ENCODE results near the gene P2RX6.
"Not testable (repeated sequence)": the region's sequence is repeated elsewhere in the genome, so short reads cannot be mapped to it uniquely, and the experiment has no call there.

Gene P2RX6

DNA sequence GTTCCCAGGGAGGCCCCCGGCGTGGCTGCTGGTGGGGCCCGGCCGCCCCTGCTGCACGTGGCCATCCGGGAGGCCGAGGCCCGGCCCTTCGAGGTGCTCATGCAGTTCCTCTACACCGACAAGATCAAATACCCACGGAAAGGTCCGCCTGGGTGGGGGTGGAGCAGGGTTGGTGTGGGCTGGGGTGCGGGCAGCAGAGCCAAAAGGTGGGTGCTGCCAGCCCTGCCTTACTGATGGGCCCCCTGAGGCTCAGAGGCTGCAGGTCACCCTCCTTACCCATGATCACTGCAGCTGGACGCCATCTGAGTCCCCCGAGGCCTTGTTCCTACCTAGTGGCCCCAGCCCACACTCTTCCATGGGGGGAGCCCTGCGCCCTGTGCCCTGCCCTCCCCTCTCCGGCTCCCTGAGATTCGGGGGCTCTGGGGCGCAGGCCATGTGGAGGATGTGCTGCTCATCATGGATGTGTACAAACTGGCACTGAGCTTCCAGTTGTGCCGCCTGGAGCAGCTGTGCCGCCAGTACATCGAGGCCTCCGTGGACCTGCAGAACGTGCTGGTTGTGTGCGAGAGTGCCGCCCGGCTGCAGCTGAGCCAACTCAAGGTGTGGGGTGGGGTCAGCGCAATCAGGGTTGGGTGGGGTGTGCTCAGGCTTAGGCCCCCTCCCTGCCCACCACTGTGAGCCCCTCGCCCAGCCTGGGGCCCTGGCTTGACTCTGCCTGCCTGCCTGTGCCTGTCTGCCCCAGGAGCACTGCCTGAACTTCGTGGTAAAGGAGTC lies 20.6 kb upstream of the P2RX6 start:
- DNase-seq (ENCODE audit: low spot score) = no peak

DNA sequence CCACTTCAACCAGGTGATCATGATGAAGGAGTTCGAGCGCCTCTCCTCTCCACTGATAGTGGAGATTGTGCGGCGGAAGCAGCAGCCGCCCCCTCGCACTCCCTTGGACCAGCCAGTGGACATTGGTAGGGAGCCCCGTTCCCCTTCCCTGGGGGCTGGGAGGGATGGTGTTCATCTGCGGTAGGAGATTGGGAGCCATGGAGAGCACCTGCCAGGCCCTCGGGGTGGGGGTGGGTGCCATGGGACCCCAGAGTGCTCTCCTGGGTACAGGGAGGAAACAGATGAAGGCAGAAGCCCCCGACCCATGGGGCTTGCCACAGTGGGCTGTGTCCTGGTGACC lies 20.1 kb upstream of the P2RX6 start:
- DNase-seq (ENCODE audit: low spot score) = no peak

DNA sequence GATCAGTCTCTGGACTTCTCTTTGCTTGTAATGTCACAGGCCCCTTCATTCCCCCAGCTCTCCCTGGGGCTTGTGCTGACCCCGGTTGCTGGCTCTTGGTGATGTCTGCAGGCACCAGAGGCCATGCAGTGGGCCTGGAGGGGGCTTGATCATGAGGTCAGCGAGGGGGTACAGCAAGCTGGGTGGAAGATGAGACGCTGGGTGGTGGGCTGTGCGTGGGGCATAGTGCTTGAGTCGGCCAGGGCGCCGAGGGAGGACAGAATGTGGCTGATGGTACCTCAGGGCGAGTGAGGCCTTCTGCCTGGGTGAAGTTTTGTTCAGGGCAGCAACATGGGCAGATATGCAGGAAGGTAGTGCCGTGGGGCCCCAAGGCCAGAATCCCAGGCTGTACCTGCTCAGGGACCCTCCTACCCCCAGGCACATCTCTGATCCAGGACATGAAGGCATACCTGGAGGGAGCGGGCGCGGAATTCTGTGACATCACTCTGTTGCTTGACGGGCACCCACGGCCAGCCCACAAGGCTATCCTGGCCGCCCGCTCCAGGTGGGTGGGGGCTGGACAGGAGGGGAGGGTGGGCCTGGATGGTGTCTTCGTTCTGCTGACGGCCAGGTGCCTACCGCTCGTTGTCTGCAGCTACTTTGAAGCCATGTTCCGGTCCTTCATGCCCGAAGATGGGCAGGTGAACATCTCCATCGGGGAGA lies 19.5 kb upstream of the P2RX6 start:
- no peak for DNase-seq (ENCODE audit: low spot score)

DNA sequence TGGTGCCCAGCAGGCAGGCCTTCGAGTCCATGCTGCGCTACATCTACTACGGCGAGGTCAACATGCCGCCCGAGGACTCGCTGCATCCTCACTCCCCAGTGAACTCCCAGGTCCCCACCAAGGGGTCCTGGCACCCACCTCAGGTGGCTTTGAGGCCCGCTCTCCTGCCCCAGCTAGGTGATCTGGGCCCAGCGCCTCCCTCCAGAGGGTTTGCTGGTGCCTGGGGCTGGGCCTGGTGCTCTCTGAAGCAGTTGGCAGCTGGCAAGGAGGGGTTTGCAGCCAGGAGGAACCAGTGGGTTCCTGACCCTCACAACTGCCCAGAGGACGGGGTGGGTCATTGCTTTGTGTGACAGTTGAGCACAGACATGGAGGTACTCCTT lies 18.9 kb upstream of the P2RX6 start:
- no peak for DNase-seq (ENCODE audit: low spot score)

DNA sequence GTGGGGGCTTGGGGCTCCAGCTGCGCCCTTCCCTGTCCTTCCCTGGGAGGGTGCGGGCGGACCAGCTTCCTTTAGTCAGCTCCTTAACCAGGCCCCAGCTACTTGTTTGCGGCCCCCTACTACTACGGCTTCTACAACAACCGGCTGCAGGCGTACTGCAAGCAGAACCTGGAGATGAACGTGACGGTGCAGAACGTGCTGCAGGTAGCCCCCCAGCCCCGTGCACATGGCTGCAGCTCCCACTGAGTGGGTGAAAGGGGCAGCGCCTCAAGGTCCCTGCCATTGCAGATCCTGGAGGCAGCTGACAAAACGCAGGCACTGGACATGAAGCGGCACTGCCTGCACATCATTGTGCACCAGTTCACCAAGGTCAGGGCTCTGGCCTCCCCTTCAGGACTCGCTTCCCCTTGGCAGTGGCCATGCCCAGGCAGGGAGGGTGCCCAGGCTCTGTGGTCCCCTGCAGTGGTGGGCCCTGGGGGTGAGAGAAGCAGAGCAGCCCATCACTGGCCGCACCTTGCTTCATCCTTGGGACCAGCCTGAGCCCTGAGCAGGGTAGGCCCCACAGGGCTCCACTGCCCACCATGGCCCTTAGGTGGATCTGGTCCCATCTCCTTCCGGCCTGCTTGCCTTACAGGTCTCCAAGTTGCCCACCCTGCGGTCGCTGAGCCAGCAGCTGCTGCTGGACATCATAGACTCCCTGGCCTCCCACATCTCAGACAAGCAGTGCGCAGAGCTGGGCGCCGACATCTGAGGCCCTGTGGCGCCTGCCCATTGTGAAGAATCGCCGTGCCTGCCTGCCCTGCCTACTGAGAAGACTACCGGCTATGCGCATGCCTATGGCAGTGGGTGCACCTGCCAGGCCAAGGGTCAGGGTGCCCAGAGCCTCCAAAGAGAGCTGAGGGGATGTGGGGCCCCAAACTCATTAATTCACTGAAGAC lies 18.1 kb upstream of the P2RX6 start:
- DNase-seq (ENCODE audit: low spot score) = no peak

DNA sequence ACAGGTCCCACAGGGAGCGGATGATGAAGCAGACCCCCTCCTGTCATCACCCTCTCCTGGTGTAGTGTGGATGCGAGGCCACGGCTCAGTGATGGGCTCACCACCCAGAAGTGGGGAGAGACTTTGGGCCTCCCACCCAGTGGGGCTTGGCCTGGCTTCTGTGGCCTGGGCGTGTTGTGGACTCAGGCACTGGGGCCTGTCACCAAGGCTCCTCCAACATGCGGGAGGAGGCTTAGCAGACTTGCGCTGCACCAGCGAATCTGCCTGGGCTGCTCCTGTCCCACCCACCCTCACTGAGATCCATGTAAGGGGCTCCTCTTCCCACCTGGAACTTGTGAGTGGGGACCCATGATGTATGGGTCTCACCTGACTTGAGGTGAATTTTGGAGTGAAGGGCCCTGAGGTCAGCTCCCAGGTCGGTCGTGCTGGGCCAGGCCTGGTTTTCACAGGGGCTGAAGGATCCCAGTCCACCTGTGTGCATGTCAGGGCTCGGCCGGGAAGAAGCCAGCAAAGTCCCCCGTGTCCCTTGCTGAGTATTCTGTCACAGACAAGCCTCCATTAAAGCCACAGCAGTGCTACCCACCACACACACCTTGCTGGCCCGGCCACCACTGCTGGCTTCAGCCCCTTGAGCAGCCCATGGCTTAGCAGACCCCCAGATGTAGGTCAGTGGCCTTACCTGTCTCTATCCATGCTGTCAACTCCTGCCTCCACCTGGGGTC lies 17.3 kb upstream of the P2RX6 start:
- DNase-seq (ENCODE audit: low spot score) = no peak

DNA sequence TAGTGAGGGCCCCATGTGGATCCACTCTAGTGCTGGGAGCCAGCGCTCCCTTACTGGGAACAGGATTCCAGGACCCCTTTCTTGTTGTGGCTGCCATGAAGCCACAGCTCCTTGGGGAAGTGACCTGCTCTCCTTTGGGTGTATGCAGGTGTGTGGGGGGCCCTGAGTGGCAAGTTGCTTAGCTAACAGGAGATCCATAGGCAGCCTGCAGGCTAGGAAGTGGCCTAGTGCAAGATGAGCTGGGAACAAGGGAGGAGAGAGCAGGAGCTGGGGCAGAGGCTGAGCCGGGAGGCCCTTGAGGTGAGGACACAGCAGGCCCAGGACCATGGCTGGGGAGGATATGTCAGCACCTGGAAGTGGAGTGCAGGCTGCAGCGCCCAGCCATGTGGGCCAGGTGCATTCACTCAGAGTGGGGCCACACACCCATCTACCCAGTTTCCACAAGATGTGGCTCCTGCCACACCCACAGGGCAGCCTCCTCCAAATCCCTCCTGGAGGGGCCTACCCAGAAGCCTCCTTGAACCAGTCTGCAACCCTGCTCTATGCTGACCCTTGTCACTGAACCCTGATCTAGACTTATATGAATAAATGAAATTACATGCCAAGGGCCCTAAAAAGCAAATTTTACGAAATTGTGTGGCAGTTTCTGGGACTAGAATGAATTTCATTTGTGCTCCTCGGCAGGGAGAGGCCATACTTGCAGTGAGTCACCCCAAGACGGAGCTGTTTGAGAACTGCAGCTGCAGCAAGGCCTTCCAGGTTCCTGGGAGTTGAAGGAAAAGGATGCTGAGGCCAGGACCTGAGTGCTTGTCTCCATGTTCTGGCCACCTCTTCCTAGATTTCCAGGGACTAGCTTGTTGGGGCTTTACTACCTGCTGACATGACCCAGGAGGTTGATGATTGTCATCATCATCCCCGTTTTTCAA lies 16.3 kb upstream of the P2RX6 start:
- DNase-seq (ENCODE audit: low spot score) = no peak

DNA sequence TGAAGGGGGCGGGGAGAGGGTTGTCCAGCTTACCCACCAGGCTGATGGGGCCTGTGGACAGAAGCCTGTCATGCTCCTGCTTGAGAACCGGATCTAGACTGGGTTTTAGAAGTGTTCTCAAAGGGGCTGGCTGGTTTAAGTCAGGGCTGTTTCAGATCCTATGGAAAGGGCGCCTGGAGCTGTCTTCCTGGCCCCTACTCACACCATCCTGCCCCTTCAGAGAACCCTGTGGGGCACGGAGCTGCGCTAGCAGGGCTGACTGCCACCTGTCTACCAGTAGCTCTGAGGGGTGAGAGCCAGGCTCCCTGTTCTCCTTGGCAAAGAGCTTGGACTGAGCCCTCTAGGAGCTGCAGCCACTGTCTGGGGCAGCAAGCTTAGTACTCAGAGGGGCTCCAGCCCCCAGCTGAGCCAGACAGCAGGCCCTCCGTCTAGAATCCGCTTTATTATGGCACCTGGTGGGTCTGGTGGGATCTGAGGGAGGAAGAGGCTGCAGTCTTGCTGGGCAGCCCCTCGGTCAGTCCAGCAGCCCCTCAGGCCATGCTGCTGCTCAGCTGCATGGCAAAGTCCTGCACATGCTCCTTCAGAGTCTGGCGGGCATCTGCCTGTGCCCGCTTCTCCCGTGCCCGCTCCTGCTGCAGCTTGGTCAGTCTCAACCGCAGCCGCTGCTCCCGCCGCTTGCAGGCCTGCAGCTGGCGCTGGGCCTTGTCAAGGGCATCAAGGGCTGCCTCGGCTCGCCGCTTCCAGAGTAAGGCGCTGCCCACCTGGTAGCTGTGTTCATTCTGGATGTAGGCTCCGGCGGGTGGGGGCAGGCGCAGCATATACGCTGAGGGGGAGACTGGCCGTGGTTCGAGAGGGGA lies 15.4 kb upstream of the P2RX6 start:
- DNase-seq (ENCODE audit: low spot score) = no peak

DNA sequence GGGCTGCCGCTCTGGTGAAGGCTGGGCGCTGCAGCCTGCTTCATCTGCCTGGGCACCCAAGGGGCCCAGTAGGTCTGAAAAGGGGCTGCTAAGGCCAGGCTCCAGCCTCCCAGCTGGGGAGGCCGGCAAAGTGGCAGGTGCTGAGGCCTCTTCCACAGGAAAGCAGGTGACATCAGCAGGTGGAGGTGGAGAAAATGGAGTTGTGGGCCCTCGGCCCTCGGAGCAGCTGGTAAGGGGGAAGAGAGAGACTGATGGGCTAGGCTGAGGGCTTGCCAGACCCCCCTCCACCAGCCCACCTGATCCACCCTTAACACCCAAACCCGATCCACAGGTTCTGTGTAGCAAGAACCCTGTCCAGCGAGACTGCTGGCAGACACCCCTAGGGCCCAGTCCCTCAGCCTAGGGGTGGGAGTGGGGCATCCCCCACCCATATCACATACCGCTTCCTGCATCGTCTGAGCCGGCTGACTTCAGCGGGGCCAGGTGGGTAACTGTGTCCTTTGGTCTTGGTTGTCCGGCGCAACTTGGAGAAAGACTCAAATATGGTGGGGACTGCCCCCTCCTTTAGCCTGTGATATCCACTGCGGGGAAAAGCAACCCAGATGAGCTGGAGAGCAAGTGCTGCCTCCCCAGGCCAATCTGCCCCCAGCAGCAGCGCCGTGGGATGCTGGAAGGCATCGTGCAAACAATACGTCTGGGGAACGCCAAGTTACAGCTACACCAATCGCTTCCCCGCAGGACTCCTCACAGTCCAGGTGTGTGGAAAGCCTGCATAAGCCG lies 14.6 kb upstream of the P2RX6 start:
- DNase-seq (ENCODE audit: low spot score) = no peak

DNA sequence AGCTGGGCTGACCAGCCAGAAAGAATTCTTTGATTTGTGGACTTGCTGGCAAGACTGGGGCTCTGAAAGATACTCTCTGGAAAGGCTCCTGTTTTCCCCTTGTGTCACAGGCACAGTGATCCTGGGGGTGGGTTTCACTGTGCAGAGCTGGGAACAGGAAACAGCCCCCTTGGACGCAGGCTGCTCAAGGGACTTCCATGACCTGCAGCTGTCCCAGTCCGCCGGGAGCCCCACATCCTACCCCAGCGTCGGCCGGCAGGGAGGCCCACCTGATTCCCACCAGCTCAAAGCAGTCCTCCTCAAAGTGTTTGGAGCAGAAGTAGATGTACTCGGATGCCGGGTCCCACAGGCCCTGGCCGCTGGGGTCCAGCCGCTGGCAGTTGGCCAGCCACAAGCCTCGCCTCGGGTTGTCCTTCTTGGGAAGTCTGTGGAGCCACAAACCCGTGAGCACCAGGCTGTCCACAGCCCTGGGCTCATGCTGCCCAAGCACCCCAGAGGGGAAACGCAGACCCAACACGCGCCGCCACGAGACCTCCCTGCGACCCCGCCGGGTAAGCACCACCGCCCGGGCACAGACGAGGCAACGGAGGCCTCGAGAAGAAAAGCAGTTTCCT lies 13.9 kb upstream of the P2RX6 start:
- no peak for DNase-seq (ENCODE audit: low spot score)

DNA sequence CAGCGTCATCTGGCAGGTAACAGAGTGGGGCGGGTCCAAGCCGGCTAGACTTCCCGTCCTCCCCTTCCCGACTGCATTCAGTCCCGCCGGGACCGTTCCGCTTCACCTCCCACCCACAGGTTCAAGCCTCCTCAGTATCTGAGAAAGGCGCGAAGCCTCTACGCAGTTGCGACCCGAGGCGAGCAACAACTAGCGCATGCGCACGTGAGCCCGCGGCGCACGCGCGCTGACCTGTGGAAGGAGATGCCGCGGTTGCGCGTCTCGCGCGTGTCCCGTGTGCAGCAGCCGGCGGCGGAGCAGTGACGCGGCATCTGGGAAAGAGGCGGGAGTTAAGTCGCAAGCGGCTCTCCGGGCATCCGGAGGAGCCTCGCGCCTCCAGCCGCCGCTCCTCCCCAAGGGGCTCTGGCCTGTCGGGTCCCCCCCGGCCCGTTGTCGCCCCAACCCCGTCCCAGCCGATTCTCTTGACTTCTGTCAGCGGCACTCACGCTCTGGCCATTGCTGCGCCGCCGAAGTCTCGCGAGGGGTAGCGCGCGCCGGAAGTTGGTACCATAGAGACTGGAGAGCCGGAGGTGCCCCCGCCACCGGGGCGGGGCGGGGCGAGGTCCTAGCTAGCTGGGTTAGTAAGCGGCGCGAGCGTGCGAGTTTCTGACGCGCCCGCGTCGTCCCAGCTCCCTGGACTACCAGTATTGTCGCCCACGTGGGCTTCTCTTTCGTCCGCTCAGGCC lies 13.2 kb upstream of the P2RX6 start, which contains the start of gene THAP7:
TSS of gene THAP7 (minus strand) at position 518 of the 725 bp plus-strand sequence. CDS start at position 311, 207 bp downstream.
- peak; percentile 96 for DNase-seq (ENCODE audit: low spot score)

DNA sequence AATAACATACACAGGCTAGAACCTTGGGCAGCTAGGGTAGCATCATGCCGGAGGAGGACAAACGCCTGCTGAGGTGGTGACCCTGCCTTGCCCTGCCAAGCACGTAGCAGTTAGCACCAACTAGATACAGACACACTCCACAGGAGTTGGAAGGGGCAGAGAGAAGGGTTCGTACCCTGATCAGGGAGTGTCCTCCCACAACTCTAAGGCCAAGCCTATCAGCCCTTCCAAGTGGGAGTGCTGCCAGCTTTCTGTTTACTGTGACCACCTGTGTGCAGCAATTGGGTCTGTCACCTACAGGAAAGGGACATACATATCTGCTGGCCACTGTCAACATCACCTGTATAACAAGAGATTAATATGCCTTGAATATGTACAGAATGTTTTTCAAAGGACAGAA lies 11.2 kb upstream of the P2RX6 start:
- DNase-seq (ENCODE audit: low spot score) = no peak

DNA sequence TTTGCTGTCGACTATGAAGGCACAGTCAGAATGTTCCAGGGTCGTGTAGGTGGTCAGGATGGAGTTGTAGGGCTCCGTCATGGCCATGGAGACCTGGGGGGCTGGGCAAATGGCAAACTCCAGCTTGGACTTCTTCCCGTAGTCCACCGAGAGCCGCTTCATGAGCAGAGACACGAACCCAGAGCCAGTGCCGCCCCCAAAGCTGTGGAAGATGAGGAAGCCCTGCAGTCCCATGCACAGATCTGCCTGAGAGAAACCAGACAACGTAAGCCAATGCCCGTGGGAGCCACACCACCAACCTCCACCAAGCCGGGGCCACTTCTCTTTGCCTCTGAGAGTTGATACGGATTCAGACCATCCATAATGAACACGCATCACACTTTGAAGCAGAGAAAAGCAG lies 5.8 kb upstream of the P2RX6 start:
- DNase-seq (ENCODE audit: low spot score) = not testable (repeated sequence)

DNA sequence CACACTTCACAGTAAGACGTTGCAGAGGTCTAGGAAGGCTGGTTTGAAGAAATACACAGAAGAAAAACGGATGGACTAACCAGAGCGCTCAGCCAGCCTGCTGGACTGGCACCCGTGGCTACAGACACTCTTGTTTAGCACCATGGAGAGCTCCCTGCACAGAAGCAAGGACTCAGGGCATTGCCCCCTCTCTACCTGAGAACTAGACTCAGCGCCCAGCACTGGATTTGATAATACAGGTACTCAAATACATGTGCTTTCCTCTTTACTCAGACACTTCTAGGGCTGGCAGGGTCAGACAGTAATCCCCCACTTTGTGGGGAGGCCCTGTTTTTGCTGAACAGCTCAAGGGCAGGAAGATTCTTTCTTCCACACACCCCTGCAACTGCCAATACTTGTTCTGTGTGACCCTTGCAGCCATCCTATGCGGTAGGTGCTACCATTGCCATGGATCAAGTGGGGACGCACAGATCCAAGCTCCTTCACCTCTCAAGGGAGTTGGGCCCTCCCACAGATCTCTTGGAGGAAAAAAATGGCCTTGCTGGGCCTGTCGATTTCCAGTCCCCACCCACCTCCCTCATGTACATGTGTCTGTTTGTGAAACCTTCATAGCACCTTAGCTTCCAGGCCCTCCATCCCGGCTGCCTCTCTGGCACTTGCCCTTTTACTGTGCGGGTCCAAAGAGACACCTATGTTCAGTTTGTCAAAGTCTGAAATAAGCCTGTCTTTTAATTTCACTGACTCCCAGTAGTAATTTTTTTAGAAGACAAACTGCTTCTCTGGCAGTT lies 5.1 kb upstream of the P2RX6 start:
- no peak for DNase-seq (ENCODE audit: low spot score)

DNA sequence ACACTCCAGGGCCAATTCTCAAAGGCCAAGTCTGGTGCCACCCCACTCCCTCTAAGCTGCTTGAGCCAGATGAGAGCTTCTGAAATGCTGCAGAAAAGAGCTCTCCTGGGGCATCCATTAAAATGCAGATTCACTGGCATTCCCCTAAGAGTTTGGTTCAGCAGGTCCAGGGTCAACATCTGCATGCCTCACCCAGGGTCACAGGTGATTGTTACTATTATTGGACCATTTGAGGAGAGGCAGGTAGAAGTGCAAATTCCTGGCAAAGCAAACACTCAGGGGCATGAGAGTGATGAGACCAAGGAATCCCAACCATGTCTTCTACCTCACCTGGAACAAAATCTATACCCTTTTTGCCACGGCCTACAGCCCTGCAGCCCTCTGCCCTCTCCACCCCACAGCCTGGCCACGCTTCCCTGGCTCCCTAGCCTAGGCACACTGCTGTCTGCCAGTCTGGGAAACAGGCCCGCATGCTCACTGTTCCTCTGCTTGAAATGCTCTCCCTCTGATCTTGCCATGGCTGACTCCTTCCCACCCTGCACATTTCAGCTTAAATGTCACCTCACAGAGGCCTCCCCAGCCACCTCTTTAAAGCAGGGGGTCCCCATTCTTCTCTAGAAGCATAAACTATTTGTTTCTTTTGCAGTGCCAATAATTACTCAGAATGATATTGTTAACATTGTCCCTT lies 4.4 kb upstream of the P2RX6 start:
- no peak for DNase-seq (ENCODE audit: low spot score)
